Measurements from ENCODE around the gene ZNF428. TPM values are rescaled to one million over a fixed set of nuclear protein-coding genes. Genes with fewer than 3 reads are reported as not detected.

ZNF428 gene
- total RNA-seq, 4 donors from 2014 or later = 38.1 to 61.1 (median 50.5) TPM

DNA sequence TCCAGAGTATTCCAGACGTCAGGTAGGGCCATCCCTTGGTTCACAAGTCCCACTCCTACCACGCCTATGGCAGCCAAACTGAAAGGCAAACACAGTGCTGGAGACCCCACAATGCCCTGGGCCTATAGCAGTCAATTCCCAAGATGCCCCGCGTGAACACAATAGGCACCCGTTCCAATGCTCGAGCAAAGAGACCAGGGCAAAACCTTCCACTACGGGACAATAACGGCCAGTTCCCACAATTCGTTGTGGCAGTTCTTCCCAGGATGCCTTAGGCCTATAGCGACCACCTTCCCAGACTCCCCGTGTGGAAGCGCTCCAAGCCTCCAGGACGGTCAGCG lies 538 bp downstream of the ZNF428 start:
- TF ChIP-seq, protein P1, sequence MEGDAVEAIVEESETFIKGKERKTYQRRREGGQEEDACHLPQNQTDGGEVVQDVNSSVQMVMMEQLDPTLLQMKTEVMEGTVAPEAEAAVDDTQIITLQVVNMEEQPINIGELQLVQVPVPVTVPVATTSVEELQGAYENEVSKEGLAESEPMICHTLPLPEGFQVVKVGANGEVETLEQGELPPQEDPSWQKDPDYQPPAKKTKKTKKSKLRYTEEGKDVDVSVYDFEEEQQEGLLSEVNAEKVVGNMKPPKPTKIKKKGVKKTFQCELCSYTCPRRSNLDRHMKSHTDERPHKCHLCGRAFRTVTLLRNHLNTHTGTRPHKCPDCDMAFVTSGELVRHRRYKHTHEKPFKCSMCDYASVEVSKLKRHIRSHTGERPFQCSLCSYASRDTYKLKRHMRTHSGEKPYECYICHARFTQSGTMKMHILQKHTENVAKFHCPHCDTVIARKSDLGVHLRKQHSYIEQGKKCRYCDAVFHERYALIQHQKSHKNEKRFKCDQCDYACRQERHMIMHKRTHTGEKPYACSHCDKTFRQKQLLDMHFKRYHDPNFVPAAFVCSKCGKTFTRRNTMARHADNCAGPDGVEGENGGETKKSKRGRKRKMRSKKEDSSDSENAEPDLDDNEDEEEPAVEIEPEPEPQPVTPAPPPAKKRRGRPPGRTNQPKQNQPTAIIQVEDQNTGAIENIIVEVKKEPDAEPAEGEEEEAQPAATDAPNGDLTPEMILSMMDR (IDR thresholded peaks at IDR 0.05) = no peak
- TF ChIP-seq POLR2A (IDR thresholded peaks at IDR 0.05) = no peak
- TF ChIP-seq EP300 (IDR thresholded peaks at IDR 0.05) = no peak
- H3K36me3 ChIP-seq = peaks cover 0 to 6% (median 0%) of the 10 kb centered on the region in 3 donors
- WGBS, 2 donors = 0 to 2% methylated on average over 14 of the region's 14 CpGs
- H3K27ac ChIP-seq = peak overlapping the region; percentile 94 to 96 (median 96)
- no peak for DNase-seq (ENCODE audit: low spot score in 2 of 2)
- H3K9me3 ChIP-seq = no peaks in the 10 kb centered on the region
- peak overlapping the region; percentile 59 to 99 (median 92) for H3K4me3 ChIP-seq
- H3K27me3 ChIP-seq = no peaks in the 10 kb centered on the region
- peaks cover 0 to 40% (median 11%) of the 10 kb centered on the region in 4 donors for H3K4me1 ChIP-seq

DNA sequence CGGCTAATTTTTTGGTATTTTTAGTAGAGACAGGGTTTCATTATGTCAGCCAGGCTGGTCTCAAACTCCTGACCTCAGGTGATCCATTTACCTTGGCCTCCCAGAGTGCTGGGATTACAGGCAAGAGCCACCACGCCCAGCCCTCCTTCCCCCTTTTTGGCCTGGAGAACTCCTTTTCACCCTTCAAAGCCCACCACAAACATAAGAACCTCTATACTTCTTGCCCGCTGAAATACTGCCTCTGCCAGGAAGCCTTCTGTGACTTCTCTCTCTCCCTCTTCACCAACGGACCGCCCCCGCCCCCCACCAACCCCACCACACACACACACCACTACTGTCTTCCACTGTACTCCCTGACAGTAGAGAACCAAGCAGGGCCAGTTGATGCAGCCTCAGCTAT lies 2.5 kb downstream of the ZNF428 start:
- no peaks in the 10 kb centered on the region for H3K9me3 ChIP-seq
- DNase-seq (ENCODE audit: low spot score in 2 of 2) = no peak
- TF ChIP-seq, protein P1 (IDR thresholded peaks at IDR 0.05) = no peak
- TF ChIP-seq EP300 (IDR thresholded peaks at IDR 0.05) (no peak), POLR2A (IDR thresholded peaks at IDR 0.05) (no peak)
- no peak overlapping the region for H3K27ac ChIP-seq
- WGBS, 2 donors = 91% methylated on average over 6 of the region's 6 CpGs
- peaks cover 0 to 40% (median 11%) of the 10 kb centered on the region in 4 donors for H3K4me1 ChIP-seq
- H3K36me3 ChIP-seq = peaks cover 0 to 24% (median 0%) of the 10 kb centered on the region in 3 donors
- H3K4me3 ChIP-seq = no peak overlapping the region
- H3K27me3 ChIP-seq = no peaks in the 10 kb centered on the region

DNA sequence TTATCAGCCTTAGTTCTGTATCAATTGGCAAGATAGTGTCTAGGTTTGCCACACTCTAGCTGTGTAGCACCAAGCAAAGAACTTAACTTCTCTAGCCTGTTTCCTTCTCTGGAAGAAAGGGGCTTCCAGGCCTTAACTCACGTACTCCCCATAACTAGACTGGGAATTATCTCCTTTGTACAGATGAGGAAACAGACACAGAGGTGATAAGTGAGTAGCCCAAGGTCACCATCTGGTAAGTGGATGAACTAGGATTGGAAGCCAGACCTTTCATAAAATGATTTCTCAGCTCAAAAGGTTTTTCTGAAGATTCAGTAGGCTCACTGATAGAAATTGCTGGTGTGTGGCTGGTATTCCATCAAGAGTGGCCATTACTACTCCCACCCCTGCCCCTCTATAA lies 3.1 kb downstream of the ZNF428 start:
- WGBS, 2 donors = 48 to 58% methylated on average over 1 of the region's 1 CpG
- no peak overlapping the region for H3K4me3 ChIP-seq
- no peak for DNase-seq (ENCODE audit: low spot score in 2 of 2)
- H3K4me1 ChIP-seq = peaks cover 0 to 40% (median 11%) of the 10 kb centered on the region in 4 donors
- H3K36me3 ChIP-seq = peaks cover 0 to 30% (median 0%) of the 10 kb centered on the region in 3 donors
- no peaks in the 10 kb centered on the region for H3K27me3 ChIP-seq
- no peaks in the 10 kb centered on the region for H3K9me3 ChIP-seq
- TF ChIP-seq POLR2A (IDR thresholded peaks at IDR 0.05) (no peak), EP300 (IDR thresholded peaks at IDR 0.05) (no peak)
- TF ChIP-seq, protein P1 (IDR thresholded peaks at IDR 0.05) = no peak
- no peak overlapping the region for H3K27ac ChIP-seq

DNA sequence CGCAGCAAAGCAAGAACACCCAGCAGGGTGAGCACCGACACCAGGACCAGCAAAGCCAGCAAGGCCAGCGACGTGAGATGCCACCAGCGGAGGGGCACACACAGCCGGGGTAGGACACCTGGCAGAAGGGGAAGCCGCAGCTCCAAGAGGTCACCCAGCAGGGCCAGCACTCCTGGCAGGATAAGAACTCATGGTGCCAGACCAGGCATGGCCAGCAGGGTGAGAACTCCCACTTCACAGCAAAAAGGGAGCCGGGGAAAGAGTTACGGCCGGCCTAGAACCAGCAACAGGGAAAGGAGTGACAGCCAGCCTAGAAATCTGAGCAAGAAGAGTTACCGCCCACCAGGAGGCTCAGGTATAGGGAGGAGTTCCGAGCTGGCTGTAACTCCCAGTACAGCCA lies 7.1 kb downstream of the ZNF428 start:
- peaks cover 0 to 42% (median 0%) of the 10 kb centered on the region in 3 donors for H3K36me3 ChIP-seq
- no peaks in the 10 kb centered on the region for H3K9me3 ChIP-seq
- H3K4me1 ChIP-seq = peaks cover 0 to 24% (median 0%) of the 10 kb centered on the region in 4 donors
- WGBS, 2 donors = 94 to 96% methylated on average over 12 of the region's 12 CpGs
- no peak overlapping the region for H3K4me3 ChIP-seq
- no peak for DNase-seq (ENCODE audit: low spot score in 2 of 2)
- TF ChIP-seq, protein P1 (IDR thresholded peaks at IDR 0.05) = no peak
- H3K27ac ChIP-seq = no peak overlapping the region
- H3K27me3 ChIP-seq = no peaks in the 10 kb centered on the region

DNA sequence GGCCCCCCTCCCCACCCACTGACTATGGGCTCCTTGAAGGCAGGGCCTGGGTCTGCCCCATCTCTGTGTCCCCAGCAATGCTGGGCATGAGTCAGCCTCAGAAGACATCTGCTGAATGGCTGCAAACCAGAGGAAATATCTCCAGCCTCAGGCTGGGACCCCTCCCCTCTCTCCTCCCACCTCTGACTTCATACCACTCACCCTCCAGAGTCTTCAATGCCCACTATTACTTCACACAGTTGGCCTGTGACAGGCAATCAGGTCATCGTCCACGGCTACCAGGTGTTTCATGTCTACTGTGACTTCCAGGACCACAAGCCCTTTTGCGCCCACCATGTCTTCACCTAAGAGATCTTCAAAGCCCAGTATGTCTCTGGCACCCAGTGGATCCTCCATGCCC lies 7.6 kb downstream of the ZNF428 start, which contains the start of gene SRRM5:
Gene SRRM5 (plus strand): TSS at position 301 of the 400 bp plus-strand sequence. CDS start 34 bp downstream, at position 335.
- H3K9me3 ChIP-seq = no peaks in the 10 kb centered on the region
- 91% methylated on average over 3 of the region's 3 CpGs for WGBS, 2 donors
- peaks cover 0 to 20% (median 0%) of the 10 kb centered on the region in 4 donors for H3K4me1 ChIP-seq
- TF ChIP-seq POLR2A (IDR thresholded peaks at IDR 0.05) (no peak), EP300 (IDR thresholded peaks at IDR 0.05) (no peak)
- TF ChIP-seq, protein P1 (IDR thresholded peaks at IDR 0.05) = no peak
- no peak for DNase-seq (ENCODE audit: low spot score in 2 of 2)
- peaks cover 0 to 48% (median 0%) of the 10 kb centered on the region in 3 donors for H3K36me3 ChIP-seq
- H3K4me3 ChIP-seq = no peak within 1 kb of the TSS
- H3K27me3 ChIP-seq = no peaks in the 10 kb centered on the region
- peak within 1 kb of the TSS in 1 of 4 donors; percentile 50 for H3K27ac ChIP-seq

Measured in tibial nerve (tissue), 4 donors.